B cell (primary cell): Measurements from ENCODE around the gene TREML2. TPM values are rescaled to one million over a fixed set of nuclear protein-coding genes. Genes with fewer than 3 reads are reported as not detected.

Experiments used
- ATAC-seq: fragments of 200-7000 bp; cut with Tn5 transposase; one replicate; pipeline ENCODE4 v1.10.0; 2021; ENCODE audit warnings: low read depth, mild to moderate bottlenecking, moderate number of reproducible peaks, moderate library complexity
- CTCF ChIA-PET: fragments of 350-600 bp; sonication (Branson Sonifier 250); formaldehyde crosslinking; loops from one replicate; lab custom pipeline; 2021; ENCODE audit warnings: antibody characterized with exemption, inconsistent platforms; lab: Charles Lee
- POLR2A ChIA-PET: fragments of 350-600 bp; sonication (Branson Sonifier 250); formaldehyde crosslinking; loops from one replicate; lab custom pipeline; 2021; ENCODE audit warnings: antibody characterized with exemption; lab: Charles Lee
- DNase-seq: peaks from one replicate; pipeline ENCODE4 v3.0.0; 2013
- H2AFZ ChIP-seq: 2 replicates; pipeline ENCODE4 v1.6.1; 2012; ENCODE audit warnings: mild to moderate bottlenecking, low read depth, low read length; ENCODE audit not compliant: insufficient read depth, poor library complexity, severe bottlenecking
- H3K27ac ChIP-seq, 2 donors: 1 replicate in 1 of 2; 2 replicates in 1 of 2; pipeline ENCODE4 v1.5.1; 2012 to 2013; ENCODE audit warnings: low read length in 2 of 2, mild to moderate bottlenecking in 2 of 2, moderate library complexity in 1 of 2
- H3K27me3 ChIP-seq, 4 experiments: fragments of 200-600 bp in 1 of 4; sonication (generic) in 1 of 4; replicated peaks in 1 of 4; 1 replicate in 2 of 4; 2 replicates in 2 of 4; pipeline versions ENCODE4 v1.6.1 to v1.7.0; 2013 to 2016; ENCODE audit warnings: low read length in 3 of 4, mild to moderate bottlenecking in 2 of 4, mixed read lengths in 1 of 4, moderate library complexity in 1 of 4; ENCODE audit not compliant: insufficient read depth in 4 of 4, control insufficient read depth in 3 of 4; ENCODE audit errors: control extremely low read depth in 1 of 4
- H3K36me3 ChIP-seq, 2 experiments: replicated peaks in 1 of 2; 1 replicate in 1 of 2; 2 replicates in 1 of 2; pipeline versions ENCODE4 v1.6.1 to v1.7.1; 2013; ENCODE audit warnings: low read length in 1 of 2; ENCODE audit not compliant: insufficient read depth in 2 of 2, control insufficient read depth in 1 of 2; ENCODE audit errors: control extremely low read depth in 1 of 2, extremely low read depth in 1 of 2
- H3K4me1 ChIP-seq, 2 donors: fragments of 200-600 bp in 1 of 2; sonication (generic) in 1 of 2; 1 replicate in 1 of 2; 2 replicates in 1 of 2; pipeline versions ENCODE4 v1.5.1 to v1.6.1; 2013 to 2017; ENCODE audit warnings: low read length in 2 of 2; ENCODE audit not compliant: control insufficient read depth in 2 of 2, insufficient read depth in 2 of 2
- H3K4me2 ChIP-seq: replicated peaks from 2 replicates; pipeline ENCODE3; 2012; ENCODE audit warnings: mild to moderate bottlenecking, low read depth, low read length; ENCODE audit not compliant: poor library complexity, severe bottlenecking
- H3K4me3 ChIP-seq, 5 experiments: fragments of 200-600 bp in 1 of 5; sonication (generic) in 1 of 5; 1 replicate in 3 of 5; 2 replicates in 2 of 5; pipeline versions ENCODE4 v1.5.1 to v1.7.0; 2011 to 2016; ENCODE audit warnings: low read length in 4 of 5, mild to moderate bottlenecking in 4 of 5, low read depth in 2 of 5, control low read depth in 1 of 5, moderate library complexity in 1 of 5; ENCODE audit not compliant: insufficient read depth in 1 of 5; ENCODE audit errors: control extremely low read depth in 1 of 5, extremely low read depth in 1 of 5
- H3K79me2 ChIP-seq: fragments of 200-600 bp; sonication (generic); one replicate; pipeline ENCODE4 v1.6.0; 2016; ENCODE audit warnings: low read length; ENCODE audit not compliant: control insufficient read depth, insufficient read depth
- H3K9ac ChIP-seq: fragments of 200-600 bp; sonication (generic); 2 replicates; pipeline ENCODE4 v1.6.1; 2017; ENCODE audit warnings: mild to moderate bottlenecking, low read length, moderate library complexity
- H3K9me3 ChIP-seq, 3 donors: one replicate each; pipeline versions ENCODE4 v1.6.1 to v1.7.1; 2013; ENCODE audit warnings: low read length in 2 of 3; ENCODE audit not compliant: control insufficient read depth in 2 of 3, insufficient read depth in 1 of 3; ENCODE audit errors: control extremely low read depth in 1 of 3
- H4K20me1 ChIP-seq: 2 replicates; pipeline ENCODE4 v1.6.0; 2012; ENCODE audit warnings: mild to moderate bottlenecking, low read length; ENCODE audit not compliant: insufficient read depth, control insufficient read depth, poor library complexity, severe bottlenecking
- H3K27ac Mint-ChIP-seq: one replicate; pipeline ENCODE4 v1.8.0; 2021; ENCODE audit warnings: mixed read lengths
- H3K27me3 Mint-ChIP-seq: one replicate; pipeline ENCODE4 v1.8.0; 2021; ENCODE audit warnings: mixed read lengths
- H3K4me1 Mint-ChIP-seq: one replicate; pipeline ENCODE4 v1.8.0; 2021; ENCODE audit warnings: mixed read lengths
- H3K4me3 Mint-ChIP-seq: one replicate; pipeline ENCODE4 v1.8.0; 2021; ENCODE audit warnings: mixed read lengths
- H3K9me3 Mint-ChIP-seq: one replicate; pipeline ENCODE4 v1.8.0; 2022; ENCODE audit warnings: mixed read lengths; ENCODE audit not compliant: insufficient read depth
- CTCF ChIP-seq: fragments of 200-600 bp; IDR thresholded peaks from one replicate; pipeline ENCODE4 v1.8.0; 2022; ENCODE audit warnings: antibody characterized with exemption, mild to moderate bottlenecking
- EZH2 ChIP-seq: IDR thresholded peaks from 2 replicates; pipeline ENCODE4 v1.6.1; 2012; ENCODE audit warnings: borderline replicate concordance, low read depth, mild to moderate bottlenecking, moderate library complexity, low read length; ENCODE audit not compliant: insufficient read depth, poor library complexity, severe bottlenecking
- WGBS: methylation state at CpG from one replicate; pipeline ENCODE4 v1.1.5; 2013; ENCODE audit warnings: missing lambda C conversion rate; ENCODE audit not compliant: insufficient coverage; 5-methylcytosine and 5-hydroxymethylcytosine counted together
- intact Hi-C: fragments of 100-400 bp; cut with micrococcal nuclease; formaldehyde crosslinking; loops from one replicate; pipeline ENCODE4 v1.10.0; 2022
- polyA plus RNA-seq: library from polyadenylated mRNA; depleted of rRNA; stranded (reverse); fragments of >200 nt; gene quantifications from 2 replicates; pipeline ENCODE4 v1.2.3, GENCODE V29; 2012
- total RNA-seq, 2 donors: library from RNA; stranded (reverse); fragments of 120-200 nt in 1 of 2; gene quantifications; 1 replicate in 1 of 2; 2 replicates in 1 of 2; pipeline versions ENCODE4 v1.2.3 to v1.2.4, GENCODE V29; 2013 to 2022

TREML2 gene
- total and polyA plus RNA-seq, 2 donors (not counting 1 experiment from before 2014, with no cell fraction given): 9.6 to 51.1 TPM

- H3K79me2 ChIP-seq: no peaks in the 10 kb centered on the region
- H3K4me1 Mint-ChIP-seq: peaks cover 21% of the 10 kb centered on the region
- no peak overlapping the region for H3K4me3 Mint-ChIP-seq
- no peaks in the 10 kb centered on the region for H3K9me3 ChIP-seq
- no peak overlapping the region for H2AFZ ChIP-seq
- no peaks in the 10 kb centered on the region for H3K9me3 Mint-ChIP-seq
- no CpG with 5 or more reads among the region's 2 CpGs for WGBS
- CTCF ChIA-PET: interaction anchor here (0.5 to 1.6 kb wide), 3 partner anchors 8 to 190 kb away, joined by 3 to 5 read pairs (median 3); no protein-coding TSS in a partner anchor
- H3K27me3 Mint-ChIP-seq: peaks cover 5% of the 10 kb centered on the region
- H3K4me3 ChIP-seq: no peak overlapping the region
- no peak for ATAC-seq
- no peak overlapping the region for H3K27ac ChIP-seq
- DNase-seq: no peak
- intact Hi-C loops: no loop called here
- H3K27me3 ChIP-seq: no peaks in the 10 kb centered on the region
- POLR2A ChIA-PET: no interaction called here
- TF ChIP-seq EZH2 (no peak), CTCF (no peak)
- no peaks in the 10 kb centered on the region for H3K36me3 ChIP-seq
- H3K4me2 ChIP-seq: no peak overlapping the region
- no peaks in the 10 kb centered on the region for H4K20me1 ChIP-seq
- no peak overlapping the region for H3K9ac ChIP-seq
- no peak overlapping the region for H3K27ac Mint-ChIP-seq
- H3K4me1 ChIP-seq: peaks cover 8 to 11% of the 10 kb centered on the region in 2 donors
Observed at GRCh38 chr6:41177695-41178094, 23.3 kb downstream of the TREML2 start.

- Histone ChIP-seq H4K20me1 (no peaks in the 10 kb centered on the region), H3K4me3 (no peak overlapping the region), H3K4me2 (no peak overlapping the region), H3K36me3 (no peaks in the 10 kb centered on the region), H3K27ac (no peak overlapping the region), H3K79me2 (no peaks in the 10 kb centered on the region), H3K9ac (no peak overlapping the region), H3K9me3 (no peaks in the 10 kb centered on the region), H3K4me1 (peaks cover 4 to 7% of the 10 kb centered on the region in 2 donors), H3K27me3 (no peaks in the 10 kb centered on the region), H2AFZ (no peak overlapping the region)
- 85% methylated on average over 2 of the region's 3 CpGs for WGBS
- POLR2A ChIA-PET: no interaction called here
- no peak overlapping the region for H3K27ac Mint-ChIP-seq
- intact Hi-C loops: no loop called here
- H3K9me3 Mint-ChIP-seq: no peaks in the 10 kb centered on the region
- no peak for ATAC-seq
- no peak for DNase-seq
- H3K27me3 Mint-ChIP-seq: peaks cover 5% of the 10 kb centered on the region
- CTCF ChIA-PET: interaction anchor here (0.5 to 1.6 kb wide), 3 partner anchors 9 to 190 kb away, joined by 3 to 5 read pairs (median 3); no protein-coding TSS in a partner anchor
- TF ChIP-seq EZH2: no peak
- no peak for TF ChIP-seq CTCF
- peaks cover 17% of the 10 kb centered on the region for H3K4me1 Mint-ChIP-seq
- H3K4me3 Mint-ChIP-seq: no peak overlapping the region
Observed at GRCh38 chr6:41177287-41177686, 23.7 kb downstream of the TREML2 start.
